Effector CD4-positive, alpha-beta T cell (primary cell): Measurements from ENCODE around the gene ARID4B.
"Not testable (repeated sequence)": the region's sequence is repeated elsewhere in the genome, so short reads cannot be mapped to it uniquely, and the experiment has no call there.

Experiments used
- DNase-seq: peaks from one replicate; pipeline ENCODE4 v3.0.0-alpha.2; 2020

ARID4B gene

DNA sequence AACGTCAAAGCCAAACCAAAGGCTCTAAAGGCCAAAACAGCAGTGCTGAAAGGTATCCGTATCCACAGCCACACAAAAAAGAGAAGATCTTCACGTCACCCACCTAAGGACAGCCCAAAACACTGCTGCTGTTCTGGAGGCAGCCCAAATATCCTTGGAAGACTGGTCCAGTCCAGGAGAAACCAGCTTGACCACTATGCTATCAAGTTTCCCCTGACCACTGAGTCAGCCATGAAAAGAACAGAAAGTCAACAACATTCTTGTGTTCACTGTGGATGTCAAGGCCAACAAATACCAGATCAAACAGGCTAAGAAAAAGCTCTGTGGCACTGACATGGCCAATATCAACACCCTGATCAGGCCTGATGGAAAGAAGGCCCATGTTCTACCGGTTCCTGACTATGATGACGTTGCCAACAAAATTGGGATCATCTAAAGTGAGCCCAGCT is 32.1 kb downstream of the ARID4B start:
- DNase-seq, result no peak

DNA sequence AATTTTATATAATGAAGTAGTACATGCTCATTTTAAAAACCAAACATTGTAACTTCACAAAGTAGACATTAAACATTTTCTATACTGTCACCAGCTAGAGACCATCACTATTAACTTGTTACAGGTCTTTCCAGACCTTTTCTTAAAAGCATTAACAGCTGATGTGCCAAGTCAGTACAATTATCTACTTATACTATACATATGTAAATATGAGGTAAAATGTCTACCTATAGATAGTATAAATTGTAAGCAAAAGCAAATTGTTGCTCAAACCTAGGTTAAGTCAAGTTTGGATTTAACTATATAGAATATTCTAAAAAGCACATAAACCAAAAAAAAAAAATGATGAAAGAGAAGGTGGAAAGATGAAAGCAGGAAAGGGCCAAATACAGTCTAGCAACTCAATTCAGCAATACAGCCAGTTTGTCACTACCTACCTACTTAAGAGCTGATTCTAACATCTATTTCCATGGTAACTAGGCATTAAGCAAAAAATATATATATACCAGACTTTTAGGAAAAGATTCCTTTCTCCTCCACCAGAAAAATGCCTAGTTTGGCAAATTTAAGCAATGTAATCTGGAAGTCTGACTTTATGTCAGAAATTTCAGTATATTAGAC is 34.5 kb downstream of the ARID4B start:
- DNase-seq, result no peak

DNA sequence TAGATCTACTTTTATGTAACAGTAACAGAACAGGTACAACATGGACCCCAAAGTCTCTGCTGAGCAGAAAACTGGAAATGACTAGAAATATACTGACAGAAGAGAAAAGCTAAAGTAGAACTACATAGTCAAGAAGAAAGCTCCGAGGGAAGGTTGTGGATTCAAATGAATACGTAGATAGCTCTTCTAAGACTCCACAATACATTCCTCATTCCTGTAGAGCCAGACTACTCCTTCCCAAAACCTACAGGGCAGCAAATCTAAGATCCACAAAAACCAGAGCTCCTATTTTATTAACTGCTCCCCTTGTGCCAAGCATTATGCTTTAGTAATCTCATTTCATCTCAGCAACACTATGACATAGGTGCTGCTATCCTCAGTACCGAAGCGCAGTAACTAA is 35.2 kb downstream of the ARID4B start:
- no peak for DNase-seq

DNA sequence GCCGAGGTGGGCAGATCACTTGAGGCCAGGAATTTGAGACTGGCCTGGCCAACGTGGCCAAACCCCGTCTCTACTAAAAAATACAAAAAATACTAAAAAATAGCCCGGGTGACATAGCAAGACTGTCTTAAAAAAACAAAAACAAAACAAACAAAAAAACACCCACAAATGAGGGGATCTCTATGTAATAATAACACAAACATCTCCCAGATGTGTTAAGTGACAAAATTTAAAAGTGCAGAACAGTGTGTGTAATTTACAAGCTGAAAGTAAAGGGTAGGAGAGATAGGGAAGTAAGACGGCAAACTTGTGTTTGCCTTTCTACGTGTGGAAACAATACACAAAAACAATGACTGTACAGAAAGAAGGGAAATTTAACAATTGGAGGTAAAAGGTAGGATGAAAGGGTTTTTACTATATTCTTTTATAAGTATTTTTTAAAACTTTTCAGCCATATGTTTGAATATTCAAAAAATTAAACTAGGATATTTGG is 36.3 kb downstream of the ARID4B start:
- no peak for DNase-seq

DNA sequence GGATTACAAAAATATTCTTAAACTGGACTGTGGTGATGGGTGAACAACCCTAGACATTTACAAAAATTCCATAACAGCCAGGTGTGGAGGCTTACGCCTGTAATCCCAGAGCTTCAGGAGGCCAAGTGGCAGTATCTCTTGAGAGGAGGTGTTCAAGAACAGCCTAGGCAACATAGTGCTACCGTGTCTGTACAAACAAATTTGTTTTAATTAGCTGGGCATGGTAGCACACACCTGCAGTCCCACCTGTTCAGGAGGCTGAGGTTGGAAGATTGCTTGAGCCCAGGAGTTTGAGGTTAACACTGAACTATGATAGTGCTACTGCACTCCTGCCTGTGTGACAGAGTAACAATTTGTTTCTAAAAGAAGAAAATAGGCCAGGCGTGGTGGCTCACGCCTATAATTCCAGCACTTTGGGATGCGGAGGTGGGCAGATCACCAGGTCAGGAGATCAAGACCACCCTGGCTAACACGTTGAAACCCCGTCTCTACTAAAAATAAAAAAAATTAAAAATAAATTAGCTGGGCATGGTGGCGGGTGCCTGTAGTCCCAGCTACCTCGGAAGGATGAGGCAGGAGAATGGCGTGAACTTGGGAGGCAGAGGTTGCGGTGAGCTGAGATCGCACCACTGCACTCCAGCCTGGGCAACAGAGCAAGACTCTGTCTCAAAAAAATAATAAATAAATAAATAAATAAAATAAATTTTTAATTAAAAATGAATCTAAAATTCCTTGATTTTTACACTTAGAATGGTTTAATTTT is 37.1 kb downstream of the ARID4B start:
- DNase-seq, result no peak

DNA sequence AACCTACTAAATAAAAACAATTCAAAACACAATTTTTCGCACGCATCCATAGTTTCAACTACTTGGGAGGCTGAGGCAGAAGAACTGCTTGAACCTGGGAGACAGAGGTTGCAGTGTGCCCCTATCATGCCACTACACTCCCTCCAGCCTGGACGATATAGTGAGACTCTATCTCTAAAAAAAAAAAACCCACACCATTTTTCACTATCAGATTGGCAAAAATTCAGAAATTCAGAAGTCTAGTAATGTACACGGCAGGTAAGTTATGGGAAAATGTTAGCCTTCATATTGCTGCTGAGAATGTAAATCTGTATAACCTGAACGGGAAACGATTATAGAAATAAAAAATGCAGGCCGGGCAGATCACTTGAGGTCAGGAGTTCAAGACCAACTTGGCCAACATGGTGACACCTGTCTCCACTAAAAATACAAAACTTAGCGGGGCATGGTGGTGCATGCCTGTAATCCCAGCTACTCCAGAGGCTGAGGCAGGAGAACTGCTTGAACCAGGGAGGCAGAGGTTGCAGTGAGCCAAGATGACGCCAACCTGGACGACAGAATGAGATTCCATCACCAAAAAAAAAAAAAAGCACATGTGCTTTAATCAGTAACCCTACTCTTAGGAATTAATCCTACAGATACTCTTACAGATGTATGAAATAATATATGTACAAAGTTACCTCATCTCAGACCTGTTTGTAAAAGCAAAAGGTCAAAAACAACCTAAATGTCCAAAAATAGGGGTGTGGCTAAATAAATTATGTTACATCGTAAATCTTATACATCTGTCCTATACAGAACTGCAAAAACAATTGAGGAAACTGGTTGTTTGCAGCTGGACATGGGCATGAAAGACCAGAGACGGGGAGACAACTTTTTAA is 37.9 kb downstream of the ARID4B start:
- no peak for DNase-seq

DNA sequence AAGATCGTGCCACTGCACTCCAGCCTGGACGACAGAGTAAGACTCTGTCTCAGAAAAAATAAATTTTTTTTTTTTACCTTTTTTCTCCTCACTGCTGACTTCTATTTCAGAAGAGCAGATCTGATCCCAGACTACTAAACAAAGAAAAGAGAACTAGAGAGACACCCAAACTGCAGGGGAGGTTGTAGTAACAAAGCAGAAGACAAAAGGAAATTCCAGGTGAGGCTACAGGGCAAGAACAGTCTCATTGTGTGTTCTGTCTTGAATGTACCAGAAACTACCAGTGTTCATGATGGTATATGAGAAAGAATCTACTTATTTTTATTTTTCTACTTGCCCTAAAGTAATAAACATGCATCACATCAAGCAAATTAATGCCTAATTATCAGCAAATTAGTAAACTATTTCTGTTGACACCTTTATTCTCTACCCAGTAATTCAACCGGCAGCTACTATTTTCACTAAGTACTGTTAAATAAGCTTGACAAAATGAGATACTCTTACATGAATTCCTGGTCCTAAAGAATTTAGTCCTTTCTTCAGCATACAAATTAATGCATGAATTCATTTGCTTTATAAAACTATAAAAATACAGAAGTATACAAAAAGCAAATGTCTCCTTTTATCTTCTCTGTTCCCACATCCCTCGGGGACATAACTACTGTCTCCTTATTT is 40.6 kb downstream of the ARID4B start:
- no peak for DNase-seq

DNA sequence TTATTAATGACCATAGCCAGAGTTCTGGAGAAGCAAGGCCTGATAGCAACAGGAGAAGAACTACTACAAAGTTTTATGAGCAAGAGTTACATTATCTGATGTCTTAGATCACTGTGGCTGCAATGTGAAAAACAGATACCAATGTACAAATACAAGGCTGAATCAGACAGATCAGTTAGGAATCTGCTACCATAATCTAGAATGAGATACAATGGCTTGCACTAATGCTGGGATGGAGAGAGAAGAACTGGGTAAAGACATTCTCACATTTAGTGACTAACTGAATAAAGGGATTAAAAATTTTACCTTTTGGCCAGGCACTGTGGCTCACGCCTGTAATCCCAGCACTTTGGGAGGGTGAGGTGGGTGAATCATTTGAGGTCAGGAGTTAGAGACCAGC is 41.3 kb downstream of the ARID4B start:
- no peak for DNase-seq

DNA sequence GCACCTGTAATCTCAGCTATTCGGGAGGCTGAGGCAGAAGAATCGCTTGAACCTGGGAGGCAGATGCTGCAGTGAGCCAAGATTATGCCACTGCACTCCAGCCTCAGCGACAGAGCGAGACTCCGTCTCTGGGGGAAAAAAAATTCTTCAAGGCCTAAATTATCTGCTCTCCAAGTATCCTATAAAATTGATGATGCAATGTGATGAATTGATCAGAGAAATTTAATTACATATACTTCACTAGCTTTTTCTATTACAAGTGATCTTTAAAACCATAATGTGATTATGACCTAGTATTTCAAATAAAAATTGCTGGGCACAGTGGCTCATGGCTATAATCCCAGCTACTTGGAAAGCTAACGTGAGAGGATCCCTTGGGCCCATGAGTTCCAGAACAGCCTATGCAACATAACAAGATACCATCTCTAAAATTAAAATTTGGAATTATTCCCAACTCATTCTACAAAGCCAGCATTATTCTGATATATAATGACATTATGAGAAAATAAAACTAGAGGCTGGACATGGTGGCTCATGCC is 43.7 kb downstream of the ARID4B start:
- DNase-seq, result no peak

DNA sequence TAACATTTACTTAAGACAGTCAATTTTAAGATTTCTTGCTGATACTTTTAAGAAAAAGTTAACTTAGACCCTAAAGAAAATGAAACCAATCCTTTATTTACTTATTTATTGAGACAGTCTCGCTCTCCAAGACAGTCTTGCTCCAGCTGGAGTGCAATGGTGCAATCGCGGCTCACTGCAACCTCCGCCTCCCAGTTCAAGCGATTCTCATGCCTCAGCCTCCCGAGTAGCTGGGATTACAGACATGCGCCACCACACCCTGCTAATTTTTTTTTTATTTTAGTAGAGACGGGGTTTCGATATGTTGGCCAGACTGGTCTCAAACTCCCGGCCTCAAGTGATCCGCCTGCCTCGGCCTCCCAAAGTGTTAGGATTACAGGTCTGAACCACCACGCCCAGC is 44.3 kb downstream of the ARID4B start:
- DNase-seq, result not testable (repeated sequence)

DNA sequence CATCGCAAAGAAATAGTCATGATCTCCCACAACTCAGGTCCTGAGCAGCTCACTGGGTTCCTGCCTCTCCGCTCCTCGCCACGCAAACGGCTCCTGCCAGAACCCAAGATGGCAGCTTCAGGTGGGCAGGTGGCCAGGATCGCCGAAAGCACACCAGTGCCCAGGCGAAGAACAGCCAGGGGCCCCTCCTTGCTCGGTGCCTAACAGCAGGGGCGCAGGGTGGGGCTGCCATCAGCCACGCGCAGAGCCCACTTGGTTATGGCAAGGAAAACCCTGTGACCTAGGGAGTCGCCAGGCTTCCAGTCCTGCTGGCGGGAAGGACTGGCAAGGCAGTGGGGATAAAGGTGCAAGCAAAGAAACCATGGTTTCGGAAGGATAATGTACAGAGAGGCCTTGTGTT is 47.5 kb downstream of the ARID4B start:
- DNase-seq, result no peak

DNA sequence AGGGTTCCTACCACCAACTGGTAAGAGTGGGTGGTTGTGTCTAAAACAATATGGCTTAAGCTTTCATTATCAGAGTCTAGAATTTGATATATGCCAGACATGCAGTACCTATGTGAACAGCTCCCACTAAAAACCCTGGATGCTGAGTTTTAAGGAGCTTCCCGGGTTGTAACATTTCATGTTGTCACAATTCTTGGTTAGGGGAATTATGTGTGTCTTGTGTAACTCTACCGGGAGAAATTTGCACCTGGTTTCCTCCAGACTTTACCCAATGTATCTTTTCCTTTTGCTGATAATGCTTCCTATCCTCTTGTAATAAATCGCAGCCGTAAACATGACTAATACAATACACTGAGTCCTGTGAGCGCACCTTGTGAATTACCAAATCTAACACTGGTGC is 48.3 kb downstream of the ARID4B start:
- DNase-seq, result no peak

DNA sequence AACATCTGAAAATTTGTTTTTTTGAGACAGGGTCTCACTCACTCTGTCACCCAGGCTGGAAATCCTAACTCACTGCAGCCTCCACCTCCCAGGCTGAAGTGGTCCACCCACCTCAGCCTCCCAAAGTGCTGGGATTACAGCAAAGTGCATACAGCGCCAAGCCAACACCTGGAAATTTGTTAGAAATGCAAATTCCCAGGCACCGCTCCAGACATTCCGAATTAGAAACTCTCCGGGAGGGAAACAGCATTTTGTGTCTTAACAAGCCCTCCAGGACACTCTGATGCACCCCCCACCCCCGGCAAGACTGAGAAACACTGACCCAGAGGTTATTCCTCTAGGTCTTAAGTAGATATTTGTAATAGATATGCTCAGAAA is 49.1 kb downstream of the ARID4B start:
- no peak for DNase-seq

DNA sequence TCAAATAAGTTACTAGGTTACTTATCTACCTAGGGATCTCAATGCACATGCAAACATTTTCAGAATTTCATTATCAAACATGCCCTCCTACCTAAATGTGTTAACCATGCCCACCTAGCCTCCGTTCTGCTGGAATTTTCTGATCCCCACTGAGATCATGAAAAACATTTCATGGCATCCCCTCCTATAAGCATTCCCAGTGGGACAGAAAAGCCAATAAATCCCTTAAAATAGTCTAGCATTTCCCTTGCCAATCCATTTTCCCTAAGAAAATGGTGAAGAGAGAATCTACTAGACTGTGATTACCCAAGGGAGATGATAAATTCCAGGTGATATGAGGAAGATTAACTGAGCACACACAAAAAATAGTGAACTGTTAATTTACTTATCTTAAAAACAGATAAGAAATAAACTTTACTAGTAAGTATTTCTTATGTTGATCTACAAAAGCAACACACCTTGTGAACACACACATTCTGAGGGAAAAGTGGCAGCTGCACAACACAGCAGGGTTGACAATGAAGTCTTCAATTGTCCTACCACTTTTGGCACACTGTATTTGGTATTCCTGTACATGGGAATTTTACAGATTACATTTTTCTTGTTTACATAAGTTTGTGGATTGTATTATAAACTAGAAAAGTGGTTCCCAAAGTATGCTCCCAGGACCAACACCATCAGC is 49.6 kb downstream of the ARID4B start:
- no peak for DNase-seq

DNA sequence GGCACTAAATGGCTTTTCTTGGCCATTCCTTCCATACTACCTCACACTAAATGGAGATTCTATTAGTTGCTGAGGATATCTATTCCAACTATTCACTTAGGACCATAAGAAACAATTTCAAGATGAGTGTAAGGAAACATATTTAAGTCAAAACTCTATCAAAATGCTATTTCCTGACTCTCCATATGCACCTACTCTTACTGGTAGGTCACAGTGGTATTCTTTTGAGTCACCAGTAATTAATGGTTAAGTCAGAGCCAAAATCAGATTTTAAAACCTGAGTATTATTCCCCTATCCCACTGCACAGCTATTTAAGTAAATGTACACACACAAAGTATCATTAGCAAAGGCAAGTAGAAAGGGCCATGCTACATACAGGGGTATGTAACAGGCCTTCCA is 50.3 kb downstream of the ARID4B start:
- no peak for DNase-seq

DNA sequence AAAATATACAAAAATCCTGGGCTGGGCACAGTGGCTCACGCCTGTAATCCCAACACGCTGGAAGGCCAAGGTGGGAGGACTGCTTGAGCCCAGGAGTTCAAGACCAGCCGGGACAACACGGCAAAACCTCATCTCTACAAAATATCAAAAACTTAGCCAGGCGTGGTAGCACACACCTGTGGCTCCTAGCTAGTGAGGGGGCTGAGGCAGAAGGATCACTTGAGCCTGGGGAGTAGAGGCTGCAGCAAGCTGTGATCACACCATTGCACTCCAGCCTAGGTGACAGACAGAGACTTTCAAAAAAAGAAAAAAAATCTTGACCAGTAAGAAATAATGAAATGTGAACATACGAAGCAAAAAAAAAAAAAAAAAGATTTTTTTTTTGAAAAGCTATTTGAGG is 52.1 kb downstream of the ARID4B start:
- no peak for DNase-seq

DNA sequence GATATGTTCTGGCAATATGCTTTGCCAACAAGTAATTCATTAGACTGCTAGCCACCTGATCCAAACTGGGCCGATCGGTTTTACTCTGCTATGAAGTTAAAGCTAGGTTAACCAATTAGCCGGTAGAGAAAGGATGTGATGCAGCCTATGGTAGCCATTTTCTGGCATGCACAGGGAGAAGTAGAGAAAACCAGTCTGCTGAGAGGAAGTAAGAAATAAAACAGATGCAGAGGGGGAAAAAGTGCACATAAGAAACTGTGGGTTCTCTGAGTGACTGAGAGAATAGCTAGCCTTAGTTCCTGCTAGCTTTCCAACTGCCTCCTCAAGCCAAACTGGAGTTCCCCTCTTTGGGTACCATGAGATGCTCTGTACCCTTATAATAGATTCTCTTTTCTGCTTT is 52.8 kb downstream of the ARID4B start:
- no peak for DNase-seq

DNA sequence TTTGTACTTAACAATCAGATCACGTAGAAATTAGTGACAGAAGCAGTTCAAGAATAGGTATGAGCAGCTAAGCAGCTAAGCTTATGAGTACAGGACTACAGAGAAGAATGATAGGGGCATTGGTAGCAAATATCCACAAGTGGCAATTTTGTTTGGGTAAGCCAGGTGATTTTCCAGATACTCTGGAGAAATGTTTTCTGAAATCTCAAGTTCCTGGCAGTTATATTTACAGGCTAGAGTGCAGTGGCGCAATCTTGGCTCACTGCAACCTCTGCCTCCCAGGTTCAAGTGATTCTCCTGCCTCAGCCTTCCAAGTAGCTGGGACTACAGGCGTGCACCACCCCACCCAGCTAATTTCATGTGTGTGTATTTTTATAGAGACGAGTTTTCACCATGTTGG is 55.1 kb downstream of the ARID4B start:
- no peak for DNase-seq

DNA sequence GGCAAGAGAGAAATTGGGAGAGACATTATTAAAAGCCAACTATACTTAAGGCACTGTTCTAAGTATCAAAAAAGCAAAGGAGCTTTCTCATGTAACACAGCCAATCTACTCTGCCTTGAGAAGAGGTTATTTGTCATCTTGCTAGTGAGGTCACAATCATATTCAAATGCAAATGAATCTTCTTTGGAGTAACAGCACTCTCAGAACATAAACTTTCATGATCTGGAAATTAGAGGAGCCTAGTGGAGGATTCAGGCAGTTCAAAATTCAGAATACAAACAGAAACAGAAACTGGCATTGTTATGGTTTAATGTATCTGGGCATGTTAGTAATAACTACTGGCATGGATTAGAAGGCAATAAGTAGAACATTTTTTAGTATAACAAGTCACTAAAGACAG is 57.4 kb downstream of the ARID4B start:
- DNase-seq, result no peak

DNA sequence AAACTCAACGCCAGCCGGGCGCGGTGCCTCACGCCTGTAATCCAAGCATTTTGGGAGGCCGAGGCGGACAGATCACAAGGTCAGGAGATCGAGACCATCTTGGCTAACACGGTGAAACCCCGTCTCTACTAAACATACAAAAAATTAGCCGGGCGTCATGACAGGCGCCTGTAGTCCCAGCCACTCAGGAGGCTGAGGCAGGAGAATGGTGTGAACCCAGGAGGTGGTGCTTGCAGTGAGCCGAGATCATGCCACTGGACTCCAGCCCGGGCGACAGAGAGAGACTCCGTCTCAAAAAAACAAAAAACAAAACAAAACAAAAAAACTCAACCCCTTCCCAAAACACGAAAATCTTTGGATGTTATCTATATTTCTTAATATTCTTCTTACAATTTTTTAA is 58.0 kb downstream of the ARID4B start:
- DNase-seq, result not testable (repeated sequence)

DNA sequence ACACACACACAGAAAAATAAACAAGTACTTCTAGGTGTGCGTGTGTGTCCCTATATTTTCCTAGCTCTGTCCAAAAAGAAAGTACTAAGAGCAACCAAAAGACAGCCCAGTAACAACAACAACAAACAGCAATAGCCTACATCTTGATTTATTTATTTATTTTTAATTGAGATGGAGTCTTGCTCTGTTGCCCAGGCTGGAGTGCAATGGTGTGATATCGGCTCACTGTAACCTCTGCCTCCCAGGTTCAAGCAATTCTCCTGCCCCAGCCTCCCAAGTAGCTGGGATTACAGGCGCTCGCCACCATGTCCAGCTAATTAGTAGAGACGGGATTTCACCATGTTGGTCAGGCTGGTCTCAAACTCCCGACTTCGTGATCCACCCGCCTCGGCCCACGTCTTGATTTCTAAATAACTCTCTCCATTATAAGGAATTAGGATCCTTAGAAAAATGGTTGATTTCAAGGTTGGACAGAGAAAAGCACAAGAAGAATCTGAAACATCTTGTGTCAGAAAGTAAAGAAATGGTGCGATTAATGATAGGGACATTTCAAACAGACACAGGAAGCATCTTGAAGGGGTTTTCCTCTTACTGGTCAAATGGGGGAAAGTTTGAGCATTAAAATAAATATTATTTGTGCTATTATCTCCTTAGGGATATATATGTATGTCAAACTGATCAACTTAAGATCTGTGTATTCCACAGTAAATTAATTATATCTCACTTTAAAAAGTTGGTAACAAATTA is 59.4 kb downstream of the ARID4B start:
- no peak for DNase-seq
